ENCODE results near the gene NABP1.

GRCh38 chr2:191670787-191671186, 7.1 kb upstream of the NABP1 start:
- TF ChIP-seq, protein P1, sequence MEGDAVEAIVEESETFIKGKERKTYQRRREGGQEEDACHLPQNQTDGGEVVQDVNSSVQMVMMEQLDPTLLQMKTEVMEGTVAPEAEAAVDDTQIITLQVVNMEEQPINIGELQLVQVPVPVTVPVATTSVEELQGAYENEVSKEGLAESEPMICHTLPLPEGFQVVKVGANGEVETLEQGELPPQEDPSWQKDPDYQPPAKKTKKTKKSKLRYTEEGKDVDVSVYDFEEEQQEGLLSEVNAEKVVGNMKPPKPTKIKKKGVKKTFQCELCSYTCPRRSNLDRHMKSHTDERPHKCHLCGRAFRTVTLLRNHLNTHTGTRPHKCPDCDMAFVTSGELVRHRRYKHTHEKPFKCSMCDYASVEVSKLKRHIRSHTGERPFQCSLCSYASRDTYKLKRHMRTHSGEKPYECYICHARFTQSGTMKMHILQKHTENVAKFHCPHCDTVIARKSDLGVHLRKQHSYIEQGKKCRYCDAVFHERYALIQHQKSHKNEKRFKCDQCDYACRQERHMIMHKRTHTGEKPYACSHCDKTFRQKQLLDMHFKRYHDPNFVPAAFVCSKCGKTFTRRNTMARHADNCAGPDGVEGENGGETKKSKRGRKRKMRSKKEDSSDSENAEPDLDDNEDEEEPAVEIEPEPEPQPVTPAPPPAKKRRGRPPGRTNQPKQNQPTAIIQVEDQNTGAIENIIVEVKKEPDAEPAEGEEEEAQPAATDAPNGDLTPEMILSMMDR (IDR thresholded peaks at IDR 0.05): no peak
- TF ChIP-seq POLR2A (IDR thresholded peaks at IDR 0.05): no peak

Measured in tibial nerve (tissue), 3 donors.